Prostate gland (tissue), 2 donors: Measurements from ENCODE around the gene SLC22A17. TPM values are rescaled to one million over a fixed set of nuclear protein-coding genes. Genes with fewer than 3 reads are reported as not detected.
A peak's percentile ranks its signal among the peaks of the same experiment; 100 is the strongest.

Experiments
- DNase-seq: peaks from one replicate; pipeline ENCODE4 v3.0.0-alpha.2; 2019; ENCODE audit warnings: low spot score
- H3K27ac ChIP-seq, 2 donors: fragments of 200-600 bp; sonication (generic); 2 replicates each; pipeline ENCODE4 v1.5.1; 2017 to 2019
- H3K27me3 ChIP-seq: fragments of 200-600 bp; sonication (generic); replicated peaks from 2 replicates; pipeline ENCODE4 v1.5.1; 2019; ENCODE audit not compliant: insufficient read depth
- H3K36me3 ChIP-seq, 2 donors: fragments of 200-600 bp; sonication (generic); 1 replicate in 1 of 2; 2 replicates in 1 of 2; pipeline versions ENCODE4 v1.5.1 to v1.8.1; 2017 to 2019
- H3K4me1 ChIP-seq: fragments of 200-600 bp; sonication (generic); replicated peaks from 2 replicates; pipeline ENCODE4 v1.5.1; 2019
- H3K4me3 ChIP-seq, 2 donors: fragments of 200-600 bp; sonication (generic); 2 replicates each; pipeline ENCODE4 v1.5.1; 2017 to 2019
- H3K9me3 ChIP-seq: fragments of 200-600 bp; sonication (generic); 2 replicates; pipeline ENCODE4 v1.5.1; 2017
- POLR2A ChIP-seq: fragments of 450-650 bp; IDR thresholded peaks from one replicate; pipeline ENCODE4 v1.6.1; 2016; ENCODE audit warnings: antibody characterized with exemption, mild to moderate bottlenecking
- POLR2AphosphoS5 ChIP-seq: sonication (generic); formaldehyde crosslinking; IDR thresholded peaks from one replicate; pipeline ENCODE4 v1.6.1; 2017; ENCODE audit warnings: antibody characterized with exemption
- WGBS: methylation state at CpG from one replicate; pipeline ENCODE4 v1.1.5; 2018; 5-methylcytosine and 5-hydroxymethylcytosine counted together
- intact Hi-C: fragments of 100-400 bp; cut with DNase I; formaldehyde crosslinking; loops from one replicate; pipeline ENCODE4 v1.14.2; 2022
- total RNA-seq, 2 donors: library from RNA; depleted of rRNA; stranded (reverse); fragments of >200 nt; gene quantifications; one replicate each; pipeline ENCODE4 v1.1.0, GENCODE V29; 2016
- TF ChIP-seq, protein P1 (sequence below), 4 experiments: fragments of 200-600 bp in 2 of 4; fragments of 450-650 bp in 2 of 4; sonication (generic) in 2 of 4; IDR thresholded peaks; 1 replicate in 3 of 4; 2 replicates in 1 of 4; pipeline ENCODE4 v1.5.1; 2016 to 2019; ENCODE audit warnings: antibody characterized with exemption in 4 of 4, mild to moderate bottlenecking in 2 of 4, moderate library complexity in 2 of 4

SLC22A17 gene
- total RNA-seq, 2 donors from 2014 or later = 207 to 351 TPM

DNA sequence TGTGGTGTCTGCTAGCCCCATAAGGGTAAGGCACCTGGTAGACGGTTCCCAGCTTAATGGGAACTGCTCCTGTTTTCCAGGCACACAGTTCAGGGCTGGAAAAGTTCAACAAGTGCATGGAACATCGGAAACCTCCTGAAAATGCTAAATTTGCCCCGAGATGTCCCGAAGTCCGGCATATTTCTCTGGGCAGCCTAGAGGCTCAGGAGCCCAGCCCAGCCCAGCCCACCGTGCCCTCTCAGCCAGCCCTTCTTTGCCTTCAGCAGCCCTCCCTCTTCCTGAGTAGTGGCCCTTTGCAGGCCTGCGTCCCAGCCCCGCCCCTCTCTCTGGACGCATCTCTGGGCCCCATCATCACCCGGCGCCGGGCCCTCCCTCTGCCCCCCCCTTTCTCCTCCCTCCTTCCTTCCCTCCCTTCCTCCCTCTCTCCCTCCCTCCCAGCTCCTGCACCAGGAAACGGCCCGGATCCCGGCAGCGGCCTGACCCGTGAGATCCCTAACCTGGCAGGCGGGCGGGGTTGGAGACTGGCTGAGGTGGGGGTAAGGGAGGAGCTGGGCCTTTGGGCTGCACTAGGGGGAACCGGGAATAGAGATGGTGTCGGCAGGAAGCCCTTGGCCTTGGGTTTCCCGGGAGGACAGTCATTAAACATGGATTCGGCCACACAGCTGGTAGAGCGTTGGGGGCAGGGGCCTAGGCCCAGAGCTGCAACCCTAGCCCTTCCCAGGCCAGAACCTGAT is 46.1 kb downstream of the SLC22A17 start, which contains the start of gene BCL2L2:
BCL2L2 (plus strand) TSS at position 422 of the 734 bp plus-strand sequence. CDS start 935 bp downstream, outside the sequence.
- under 1% methylated on average over 24 of the region's 24 CpGs for WGBS

DNA sequence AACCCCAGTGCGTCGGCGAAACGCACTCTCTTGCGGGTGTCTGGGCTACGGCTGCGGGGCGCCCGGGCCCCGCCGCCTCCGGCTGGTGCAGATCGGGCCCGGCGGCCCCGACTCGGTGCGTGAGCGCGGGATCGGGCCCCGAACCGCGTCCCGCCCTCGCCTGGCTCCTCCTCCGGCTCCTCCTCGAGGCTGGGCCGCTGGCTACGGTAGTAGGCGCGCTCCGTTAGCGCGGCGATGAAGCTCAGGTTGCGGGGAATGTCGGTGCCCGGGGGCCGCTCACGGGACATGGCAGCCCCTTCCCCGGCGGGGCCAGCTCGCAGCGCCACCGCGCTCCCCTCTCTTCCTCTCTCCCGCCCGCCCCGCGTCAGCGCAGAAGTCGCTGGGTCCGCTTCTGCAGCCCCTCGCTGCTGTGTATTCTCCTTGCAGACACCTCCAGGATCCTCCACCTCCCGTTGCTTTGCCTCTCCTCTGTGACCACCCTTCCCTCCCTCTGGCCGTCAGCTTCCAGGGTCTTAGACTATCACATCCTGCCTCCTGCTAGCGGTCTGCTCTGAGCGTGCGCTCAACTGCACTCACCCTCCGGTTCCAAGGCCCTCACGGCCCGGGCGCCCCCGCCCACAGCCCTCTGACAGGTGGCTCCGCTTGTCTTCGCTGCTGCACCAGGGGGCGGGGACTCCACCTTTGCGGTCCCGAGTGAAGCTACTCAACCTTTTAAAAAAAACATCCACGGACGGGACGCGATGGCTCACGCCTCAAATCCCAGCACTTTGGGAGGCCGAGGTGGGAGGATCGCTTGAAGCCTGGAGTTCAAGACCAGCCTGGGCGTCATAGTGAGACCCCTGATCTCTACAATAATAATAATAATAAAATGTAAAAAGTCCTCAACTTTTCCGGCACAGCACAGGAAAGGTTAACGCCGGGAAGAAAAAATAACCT is 50.1 kb downstream of the SLC22A17 start, which contains the start of gene PPP1R3E:
PPP1R3E (minus strand) TSS at position 570 of the 936 bp plus-strand sequence; CDS start at position 287, 283 bp downstream.
- Histone ChIP-seq H3K27ac (peak within 1 kb of the TSS; percentile 98 to 99), H3K9me3 (no peaks in the 10 kb centered on the region), H3K4me3 (peak within 1 kb of the TSS; percentile 63 to 78), H3K27me3 (no peaks in the 10 kb centered on the region), H3K36me3 (no peaks in the 10 kb centered on the region), H3K4me1 (peaks cover 2% of the 10 kb centered on the region)
- DNase-seq = peak; percentile 49
- WGBS = 2% methylated on average over 71 of the region's 81 CpGs
- intact Hi-C loops = loop anchor here (10.0 kb wide), 1 partner anchor 178 kb away; no protein-coding TSS in a partner anchor
- TF ChIP-seq POLR2AphosphoS5 (peak; percentile 37), POLR2A (no peak)
- TF ChIP-seq, protein P1, sequence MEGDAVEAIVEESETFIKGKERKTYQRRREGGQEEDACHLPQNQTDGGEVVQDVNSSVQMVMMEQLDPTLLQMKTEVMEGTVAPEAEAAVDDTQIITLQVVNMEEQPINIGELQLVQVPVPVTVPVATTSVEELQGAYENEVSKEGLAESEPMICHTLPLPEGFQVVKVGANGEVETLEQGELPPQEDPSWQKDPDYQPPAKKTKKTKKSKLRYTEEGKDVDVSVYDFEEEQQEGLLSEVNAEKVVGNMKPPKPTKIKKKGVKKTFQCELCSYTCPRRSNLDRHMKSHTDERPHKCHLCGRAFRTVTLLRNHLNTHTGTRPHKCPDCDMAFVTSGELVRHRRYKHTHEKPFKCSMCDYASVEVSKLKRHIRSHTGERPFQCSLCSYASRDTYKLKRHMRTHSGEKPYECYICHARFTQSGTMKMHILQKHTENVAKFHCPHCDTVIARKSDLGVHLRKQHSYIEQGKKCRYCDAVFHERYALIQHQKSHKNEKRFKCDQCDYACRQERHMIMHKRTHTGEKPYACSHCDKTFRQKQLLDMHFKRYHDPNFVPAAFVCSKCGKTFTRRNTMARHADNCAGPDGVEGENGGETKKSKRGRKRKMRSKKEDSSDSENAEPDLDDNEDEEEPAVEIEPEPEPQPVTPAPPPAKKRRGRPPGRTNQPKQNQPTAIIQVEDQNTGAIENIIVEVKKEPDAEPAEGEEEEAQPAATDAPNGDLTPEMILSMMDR (IDR thresholded peaks at IDR 0.05) = no peak

More for the DNA sequence above, 46.1 kb downstream of the SLC22A17 start, which contains the start of gene BCL2L2:
- H3K4me3 ChIP-seq = peak within 1 kb of the TSS; percentile 52 to 62
- peaks cover 12% of the 10 kb centered on the region for H3K4me1 ChIP-seq
- no peaks in the 10 kb centered on the region for H3K36me3 ChIP-seq
- TF ChIP-seq, protein P1 (IDR thresholded peaks at IDR 0.05) = peak in 2 of 4 experiments; percentile 9 to 17
- TF ChIP-seq POLR2AphosphoS5 = peak; percentile 73
- TF ChIP-seq POLR2A = peak; percentile 67
- peak within 1 kb of the TSS; percentile 85 to 87 for H3K27ac ChIP-seq
- no peaks in the 10 kb centered on the region for H3K9me3 ChIP-seq
- no peaks in the 10 kb centered on the region for H3K27me3 ChIP-seq
- intact Hi-C loops = loop anchor here (2.0 to 10.0 kb wide), 2 partner anchors 14 to 182 kb away; partner anchors contain the start of gene PABPN1
- peak; percentile 90 for DNase-seq

DNA sequence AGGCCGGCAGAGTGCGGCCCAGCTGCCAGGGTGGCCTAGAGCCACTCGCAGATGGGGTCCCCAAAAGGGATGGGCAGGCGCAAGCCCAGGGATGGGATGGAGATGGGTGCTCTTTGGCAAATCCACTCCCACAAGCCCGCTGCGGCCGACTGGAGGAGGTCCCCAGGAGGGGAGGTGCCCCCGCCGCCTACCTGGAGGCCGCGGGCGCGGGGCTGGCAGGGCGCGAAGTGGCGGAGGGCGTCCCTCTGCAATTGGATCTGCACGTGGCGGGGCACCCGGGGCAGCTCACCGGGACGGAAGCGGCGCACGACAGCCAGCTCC is 50.8 kb downstream of the SLC22A17 start:
- peak; percentile 9 for TF ChIP-seq POLR2AphosphoS5
- TF ChIP-seq, protein P1 (IDR thresholded peaks at IDR 0.05) = no peak
- peak; percentile 90 for TF ChIP-seq POLR2A
- H3K36me3 ChIP-seq = no peaks in the 10 kb centered on the region
- no peaks in the 10 kb centered on the region for H3K27me3 ChIP-seq
- no peaks in the 10 kb centered on the region for H3K4me1 ChIP-seq
- no peaks in the 10 kb centered on the region for H3K9me3 ChIP-seq
- peak overlapping the region; percentile 98 to 99 for H3K27ac ChIP-seq
- under 1% methylated on average over 24 of the region's 25 CpGs for WGBS
- peak overlapping the region; percentile 63 to 78 for H3K4me3 ChIP-seq
- intact Hi-C loops = loop anchor here (10.0 kb wide), 1 partner anchor 177 kb away; no protein-coding TSS in a partner anchor
- DNase-seq = no peak

DNA sequence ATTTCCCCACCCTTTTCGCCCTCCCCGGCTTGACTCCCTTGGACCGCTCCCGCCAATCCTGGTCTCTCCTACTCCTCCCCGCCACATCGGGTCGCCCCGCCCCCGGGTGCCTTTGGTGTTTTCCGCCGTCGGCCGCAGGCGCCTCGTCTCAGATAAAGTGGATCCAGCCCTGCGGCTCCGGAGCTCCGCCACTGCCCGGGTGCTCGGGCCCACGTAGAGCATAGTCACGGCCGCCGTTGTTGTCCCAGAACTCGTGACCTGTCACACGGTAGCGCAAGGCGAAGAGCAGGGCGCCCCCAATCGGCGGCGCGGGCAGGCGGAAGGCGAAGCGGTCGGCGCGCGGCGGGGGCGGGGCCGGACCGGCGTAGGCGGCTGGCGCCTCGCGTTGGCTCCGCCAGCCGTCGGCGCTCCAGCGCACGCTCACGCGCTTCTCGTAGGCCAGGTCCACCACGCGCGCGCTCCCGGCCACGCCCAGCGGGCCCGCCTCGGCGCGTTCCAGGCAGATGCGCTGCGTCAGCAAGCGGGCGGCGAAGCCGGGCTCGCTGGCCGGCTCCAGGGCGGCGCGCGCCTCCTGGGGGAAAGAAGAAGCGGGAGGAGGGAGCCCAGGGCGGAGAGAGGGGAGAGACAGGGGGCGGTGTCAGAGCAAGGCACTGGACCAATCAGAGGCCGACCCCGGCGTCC is 51.3 kb downstream of the SLC22A17 start:
- intact Hi-C loops = loop anchor here (10.0 kb wide), 1 partner anchor 177 kb away; no protein-coding TSS in a partner anchor
- peak; percentile 97 for DNase-seq
- no peaks in the 10 kb centered on the region for H3K36me3 ChIP-seq
- H3K27ac ChIP-seq = peak overlapping the region; percentile 98 to 99
- TF ChIP-seq POLR2AphosphoS5 = peak; percentile 80
- TF ChIP-seq, protein P1 (IDR thresholded peaks at IDR 0.05) = peak; percentile 87 to 97 (median 93)
- TF ChIP-seq POLR2A = peak; percentile 74
- peak overlapping the region; percentile 63 to 78 for H3K4me3 ChIP-seq
- no peaks in the 10 kb centered on the region for H3K4me1 ChIP-seq
- under 1% methylated on average over 62 of the region's 87 CpGs for WGBS
- no peaks in the 10 kb centered on the region for H3K9me3 ChIP-seq
- no peaks in the 10 kb centered on the region for H3K27me3 ChIP-seq
